HepG2 (cell line): ENCODE data around the gene ATP6V0A1. TPM values are rescaled to one million over a fixed set of nuclear protein-coding genes. Genes with fewer than 3 reads are reported as not detected.

Experiments
- AKNA ChIP-seq: sonication (generic); formaldehyde crosslinking; IDR thresholded peaks from 2 replicates; pipeline ENCODE4 v1.4.0; 2020; ENCODE audit warnings: missing genetic modification reagents, borderline replicate concordance
- CBX5 ChIP-seq: sonication (generic); formaldehyde crosslinking; IDR thresholded peaks from 2 replicates; pipeline ENCODE4 v1.4.0; 2020; ENCODE audit warnings: missing genetic modification reagents, borderline replicate concordance
- FOXJ3 ChIP-seq: sonication (generic); formaldehyde crosslinking; IDR thresholded peaks from 2 replicates; pipeline ENCODE4 v1.4.0; 2020; ENCODE audit warnings: missing genetic modification reagents, mild to moderate bottlenecking, borderline replicate concordance
- GTF2F1 ChIP-seq: fragments of 150-350 bp; IDR thresholded peaks from 2 replicates; pipeline ENCODE4 v1.6.1; 2014; ENCODE audit warnings: low read length
- PHF21A ChIP-seq: sonication (generic); formaldehyde crosslinking; IDR thresholded peaks from 2 replicates; pipeline ENCODE4 v1.5.0; 2020; ENCODE audit warnings: mild to moderate bottlenecking, missing genetic modification reagents
- RFXANK ChIP-seq: IDR thresholded peaks from 2 replicates; pipeline ENCODE4 v1.6.1; 2016
- SSRP1 ChIP-seq: IDR thresholded peaks from 2 replicates; pipeline ENCODE4 v1.6.1; 2016; ENCODE audit warnings: control low read depth
- THAP9 ChIP-seq: sonication (generic); formaldehyde crosslinking; IDR thresholded peaks from 2 replicates; pipeline ENCODE4; 2020; ENCODE audit warnings: missing genetic modification reagents, mild to moderate bottlenecking, borderline replicate concordance
- TSC22D2 ChIP-seq: sonication (generic); formaldehyde crosslinking; IDR thresholded peaks from 2 replicates; pipeline ENCODE4 v1.5.1; 2020; ENCODE audit warnings: missing genetic modification reagents, mild to moderate bottlenecking, borderline replicate concordance
- ZBTB4 ChIP-seq: sonication (generic); formaldehyde crosslinking; IDR thresholded peaks from 2 replicates; pipeline ENCODE4 v1.4.0; 2020; ENCODE audit warnings: missing genetic modification reagents, mild to moderate bottlenecking, borderline replicate concordance
- ZEB1 ChIP-seq: IDR thresholded peaks from 2 replicates; pipeline ENCODE4 v1.6.1; 2012; ENCODE audit warnings: mild to moderate bottlenecking, low read depth, inconsistent platforms; ENCODE audit not compliant: insufficient replicate concordance
- ZNF230 ChIP-seq: sonication (generic); formaldehyde crosslinking; IDR thresholded peaks from 2 replicates; pipeline ENCODE4 v1.4.0; 2020; ENCODE audit warnings: mild to moderate bottlenecking, missing genetic modification reagents
- ZNF253 ChIP-seq: sonication (generic); formaldehyde crosslinking; IDR thresholded peaks from 2 replicates; pipeline ENCODE4 v1.8.0; 2022; ENCODE audit warnings: mild to moderate bottlenecking, missing genetic modification reagents, borderline replicate concordance
- ZNF282 ChIP-seq: fragments of 450-650 bp; IDR thresholded peaks from 2 replicates; pipeline ENCODE4 v1.6.1; 2018; ENCODE audit not compliant: partially characterized antibody
- ZNF335 ChIP-seq: sonication (generic); formaldehyde crosslinking; IDR thresholded peaks from 2 replicates; pipeline ENCODE4 v1.4.0; 2020; ENCODE audit warnings: missing genetic modification reagents
- ZNF552 ChIP-seq: sonication (generic); formaldehyde crosslinking; IDR thresholded peaks from 2 replicates; pipeline ENCODE4 v1.9.0; 2022; ENCODE audit warnings: missing genetic modification reagents, mild to moderate bottlenecking, borderline replicate concordance
- ZNF780A ChIP-seq: sonication (generic); formaldehyde crosslinking; IDR thresholded peaks from 2 replicates; pipeline ENCODE4 v1.8.0; 2022; ENCODE audit warnings: mild to moderate bottlenecking, missing genetic modification reagents, moderate library complexity
- ZNF850 ChIP-seq: sonication (generic); formaldehyde crosslinking; conservative IDR thresholded peaks from 2 replicates; pipeline ENCODE4 v1.9.0; 2021; ENCODE audit warnings: mild to moderate bottlenecking, missing genetic modification reagents
- polyA plus RNA-seq, 8 experiments: library from polyadenylated mRNA; depleted of rRNA in 3 of 8; stranded (reverse) in 7 of 8; unstranded in 1 of 8; fragments of >200 nt; fragmentation: Illumina TruSeq in 4 of 8; extraction: Trizol in 4 of 8; gene quantifications; 2 replicates each; pipeline versions ENCODE4 v1.2.1 to v1.2.3, GENCODE V29; 2011 to 2016; ENCODE audit warnings: low read depth in 4 of 8, missing spikeins in 1 of 8, mixed read lengths in 1 of 8; ENCODE audit not compliant: insufficient read depth in 1 of 8
- total RNA-seq, 5 experiments: library from RNA; depleted of rRNA; stranded (reverse); fragments of >200 nt; fragmentation: Illumina TruSeq; extraction: Trizol; gene quantifications; 2 replicates each; pipeline ENCODE4 v1.2.3, GENCODE V29; 2016; ENCODE audit warnings: low read depth in 1 of 5

Gene ATP6V0A1
- total and polyA plus RNA-seq, 2 of the 13 experiments (the other 11 are each of a cell fraction or from before 2014, with no cell fraction given), result 27.9 to 54.1 TPM

- no peak; the same call in 1 of the 2 replicates for TF ChIP-seq ZNF780A
- TF ChIP-seq ZNF230 (CRISPR knock-in tag), result peak; percentile 84
- TF ChIP-seq PHF21A (CRISPR knock-in tag), result peak; percentile 19; the same call in 1 of the 2 replicates
- TF ChIP-seq ZNF335 (CRISPR knock-in tag), result no peak
- TF ChIP-seq ZNF552 (CRISPR knock-in tag), result no peak
- TF ChIP-seq SSRP1, result peak; percentile 90; the same call in 1 of the 2 replicates
- TF ChIP-seq ZEB1, result no peak
- no peak for TF ChIP-seq RFXANK (CRISPR knock-in tag)
- no peak for TF ChIP-seq TSC22D2 (CRISPR knock-in tag)
- no peak for TF ChIP-seq ZNF282
- 0 out of 2 replicates have a peak, but pooled peaks have one; percentile 22 for TF ChIP-seq THAP9 (CRISPR knock-in tag)
- peak; percentile 76; the same call in 1 of the 2 replicates for TF ChIP-seq ZNF253
- TF ChIP-seq ZNF850 (CRISPR knock-in tag), result 0 out of 2 replicates have a peak, but pooled peaks have one; percentile 56
- TF ChIP-seq FOXJ3, result no peak
- TF ChIP-seq GTF2F1, result no peak
- TF ChIP-seq CBX5 (CRISPR knock-in tag), result peak; percentile 17; the same call in 1 of the 2 replicates
- TF ChIP-seq AKNA (CRISPR knock-in tag), result 0 out of 2 replicates have a peak, but pooled peaks have one; percentile 14
- TF ChIP-seq ZBTB4 (CRISPR knock-in tag), result no peak
Observed at GRCh38 chr17:42562388-42563142, 103.9 kb downstream of the ATP6V0A1 start (continued).
